ENCODE results near the gene RAD9B.

- TF ChIP-seq, protein P1, sequence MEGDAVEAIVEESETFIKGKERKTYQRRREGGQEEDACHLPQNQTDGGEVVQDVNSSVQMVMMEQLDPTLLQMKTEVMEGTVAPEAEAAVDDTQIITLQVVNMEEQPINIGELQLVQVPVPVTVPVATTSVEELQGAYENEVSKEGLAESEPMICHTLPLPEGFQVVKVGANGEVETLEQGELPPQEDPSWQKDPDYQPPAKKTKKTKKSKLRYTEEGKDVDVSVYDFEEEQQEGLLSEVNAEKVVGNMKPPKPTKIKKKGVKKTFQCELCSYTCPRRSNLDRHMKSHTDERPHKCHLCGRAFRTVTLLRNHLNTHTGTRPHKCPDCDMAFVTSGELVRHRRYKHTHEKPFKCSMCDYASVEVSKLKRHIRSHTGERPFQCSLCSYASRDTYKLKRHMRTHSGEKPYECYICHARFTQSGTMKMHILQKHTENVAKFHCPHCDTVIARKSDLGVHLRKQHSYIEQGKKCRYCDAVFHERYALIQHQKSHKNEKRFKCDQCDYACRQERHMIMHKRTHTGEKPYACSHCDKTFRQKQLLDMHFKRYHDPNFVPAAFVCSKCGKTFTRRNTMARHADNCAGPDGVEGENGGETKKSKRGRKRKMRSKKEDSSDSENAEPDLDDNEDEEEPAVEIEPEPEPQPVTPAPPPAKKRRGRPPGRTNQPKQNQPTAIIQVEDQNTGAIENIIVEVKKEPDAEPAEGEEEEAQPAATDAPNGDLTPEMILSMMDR (IDR thresholded peaks at IDR 0.05), result no peak
- no peak for TF ChIP-seq EZH2 (IDR thresholded peaks at IDR 0.05)
Observed at GRCh38 chr12:110532644-110533043, 30.5 kb downstream of the RAD9B start.
